Activated CD8-positive, alpha-beta memory T cell treated with anti-CD3 and anti-CD28 coated beads for 1 hour (primary cell): ENCODE measurements around the gene LRRC8E.

ENCODE experiments used
- DNase-seq, 2 donors: peaks; one replicate each; pipeline ENCODE4 v3.0.0-alpha.2; 2020; ENCODE audit warnings: low read depth in 1 of 2; ENCODE audit errors: extremely low read depth in 1 of 2

The LRRC8E gene

DNA sequence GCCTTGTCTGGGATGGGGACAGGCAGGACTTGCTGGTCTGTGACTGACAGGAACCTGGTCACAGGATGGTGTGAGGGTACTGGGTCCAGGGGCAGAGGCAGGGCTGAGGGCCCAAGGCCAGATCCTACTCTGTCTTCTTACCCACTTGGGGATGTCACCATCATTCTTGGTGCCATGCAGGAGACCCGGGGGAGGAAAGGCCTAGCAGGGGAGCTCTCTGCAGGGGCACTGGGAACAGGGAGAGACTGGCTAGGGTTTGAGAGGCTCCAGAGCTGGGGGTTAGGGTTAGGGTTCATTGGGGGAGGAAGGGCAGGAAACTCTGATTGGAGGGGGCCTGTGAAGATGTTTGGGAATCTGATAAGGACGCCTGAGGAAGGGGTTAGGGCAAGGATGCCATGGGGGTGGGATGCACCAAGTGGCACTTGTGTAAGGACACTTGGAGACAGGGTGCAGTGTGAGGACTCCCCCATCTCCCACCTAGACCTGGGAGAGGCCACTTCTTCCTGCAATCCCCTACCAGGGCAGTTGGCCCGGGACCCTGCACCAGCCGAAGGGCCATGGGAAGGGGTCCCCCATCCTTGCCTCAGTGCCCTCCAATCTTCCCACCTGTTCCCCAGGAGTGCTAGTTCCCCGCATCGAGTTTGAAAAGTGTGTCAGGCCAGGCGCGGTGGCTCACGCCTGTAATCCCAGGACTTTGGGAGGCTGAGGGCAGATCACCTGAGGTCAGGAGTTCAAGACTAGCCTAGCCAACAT, 21.0 kb upstream of the LRRC8E start:
- DNase-seq = no peak

DNA sequence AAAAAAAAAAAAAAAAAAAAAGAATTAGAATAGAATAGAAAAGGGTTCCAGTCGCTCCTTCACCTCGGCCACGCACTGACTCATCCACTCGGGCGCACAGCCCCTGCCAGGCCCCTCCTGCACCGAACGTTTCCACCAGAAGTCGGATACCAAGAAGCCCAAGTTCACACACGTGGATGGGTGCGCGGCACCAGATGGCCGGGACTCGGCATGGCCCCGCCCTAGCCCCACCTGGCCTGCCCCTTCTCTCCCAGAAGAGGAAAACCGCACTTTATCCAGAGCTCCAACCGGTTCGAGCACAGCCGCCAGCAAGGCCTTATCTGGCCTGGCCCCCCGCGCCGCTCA, 20.0 kb upstream of the LRRC8E start:
- no peak for DNase-seq

GRCh38 chr19:7868671-7869452, 19.4 kb upstream of the LRRC8E start:
- DNase-seq = peak in 1 of 2 donors; percentile 69

DNA sequence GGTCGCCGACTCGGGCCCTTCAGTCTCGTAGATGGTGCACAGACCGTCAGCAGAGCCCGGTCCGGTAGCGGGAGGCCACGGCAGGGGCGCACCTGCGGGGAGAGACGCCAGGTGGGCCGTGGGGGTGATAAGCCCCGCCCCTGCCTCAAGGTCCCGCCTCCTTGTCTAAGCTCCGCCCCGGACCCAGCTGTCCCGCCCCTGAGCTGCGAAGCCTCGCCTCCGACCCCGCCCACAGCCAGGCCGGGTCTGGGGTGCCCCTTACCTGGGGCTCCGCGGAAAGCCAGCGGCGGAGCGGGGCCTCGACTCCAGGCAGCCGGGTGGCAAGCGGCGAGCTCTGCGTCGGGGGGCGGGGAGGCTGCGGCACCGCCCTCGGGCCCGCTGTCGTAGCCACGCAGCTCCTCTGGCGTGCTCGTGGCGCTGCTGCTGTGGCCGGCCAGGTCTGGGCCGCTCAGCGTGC, 18.8 kb upstream of the LRRC8E start:
- peak in 1 of 2 donors; percentile 76 for DNase-seq

- peak in 1 of 2 donors; percentile 29 for DNase-seq
These were observed 18.3 kb upstream of the LRRC8E start for GRCh38 chr19:7869910-7870511.

DNA sequence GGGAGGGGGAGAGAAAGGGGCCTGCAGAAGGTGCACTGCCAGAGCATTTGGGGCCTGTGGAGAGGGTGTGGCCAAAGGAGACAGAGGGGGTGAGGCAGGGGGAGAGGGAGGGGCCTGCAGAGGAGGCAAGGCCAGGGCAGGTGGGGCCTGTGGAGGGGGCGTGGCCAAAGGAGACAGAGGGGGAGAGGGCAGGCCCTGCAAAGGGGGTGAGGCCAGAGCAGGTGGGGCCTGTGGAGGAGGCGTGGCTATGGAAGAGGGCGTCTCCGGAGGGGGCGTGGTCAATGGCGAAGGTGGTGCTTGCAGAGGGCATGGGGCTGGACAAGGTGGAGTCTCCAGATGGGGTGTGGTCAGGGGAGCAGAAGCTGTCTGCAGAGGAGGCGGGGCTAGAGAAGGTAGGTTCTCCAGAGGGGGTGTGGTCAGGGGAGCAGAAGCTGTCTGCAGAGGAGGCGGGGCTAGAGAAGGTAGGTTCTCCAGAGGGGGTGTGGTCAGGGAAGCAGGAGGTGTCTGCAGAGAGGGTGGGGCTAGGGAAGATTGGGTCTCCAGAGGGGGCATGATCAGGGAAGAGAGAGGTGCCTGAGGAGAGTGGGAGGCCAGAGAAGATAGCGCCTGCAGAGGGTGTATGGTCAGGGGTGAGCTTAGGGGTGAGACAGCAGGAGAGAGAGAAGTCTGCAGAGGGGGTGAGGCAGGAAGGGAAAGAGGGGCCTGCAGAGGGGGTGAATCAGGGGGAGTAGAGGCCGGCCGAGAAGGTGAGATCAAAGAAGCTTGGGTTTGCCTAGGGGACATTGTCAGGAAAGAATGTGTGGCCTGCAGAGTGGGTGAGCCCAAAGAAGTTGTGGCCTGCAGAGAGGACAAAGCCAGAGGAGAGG, 17.5 kb upstream of the LRRC8E start:
- DNase-seq = no peak

DNA sequence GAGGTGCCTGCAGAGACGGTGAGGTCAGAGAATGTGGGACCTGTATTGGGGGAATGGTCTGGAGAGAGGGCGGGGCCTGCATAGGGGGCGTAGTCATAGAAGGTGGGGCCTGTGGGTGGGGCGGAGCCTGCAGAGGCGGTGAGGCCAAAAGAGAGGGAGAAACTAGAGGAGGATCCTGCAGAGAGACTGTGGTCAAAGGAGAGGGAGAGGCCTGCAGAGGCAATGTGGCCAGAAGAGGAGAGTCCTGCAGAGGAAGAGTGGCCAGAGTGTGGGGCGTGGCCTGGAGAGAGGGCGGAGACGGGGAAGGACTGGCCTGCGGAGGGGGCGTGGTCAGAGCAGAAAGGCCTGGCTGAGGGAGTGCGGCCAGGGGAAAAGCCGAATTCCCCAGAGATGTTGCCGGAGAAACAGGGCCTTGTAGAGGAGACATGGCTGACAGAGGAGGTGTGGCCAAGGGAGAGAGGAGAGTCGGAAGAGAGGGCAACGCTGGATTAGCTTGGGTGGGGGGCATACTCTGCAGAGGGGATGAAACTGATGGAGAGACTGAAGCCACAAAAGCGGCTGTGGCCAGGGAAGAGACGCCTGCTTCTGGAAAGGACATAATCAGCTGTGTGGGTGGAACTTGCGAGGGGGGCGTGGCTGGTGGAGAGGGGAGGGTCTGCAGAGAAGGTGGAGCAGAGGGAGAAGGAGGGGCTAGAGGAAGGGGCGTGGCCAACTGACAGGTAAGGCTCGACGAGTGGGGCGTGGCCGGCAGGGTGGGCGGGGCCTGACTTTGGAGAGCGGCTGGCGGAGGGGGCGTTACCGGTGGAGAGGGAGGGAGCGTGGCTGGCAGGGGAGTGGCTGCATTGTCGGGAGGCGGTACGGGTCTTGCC, 16.6 kb upstream of the LRRC8E start:
- peak; percentile 66 to 74 for DNase-seq

GRCh38 chr19:7872306-7873204, 15.8 kb upstream of the LRRC8E start:
- no peak for DNase-seq

- no peak for DNase-seq
These were observed 14.8 kb upstream of the LRRC8E start for GRCh38 chr19:7873304-7874075.

DNA sequence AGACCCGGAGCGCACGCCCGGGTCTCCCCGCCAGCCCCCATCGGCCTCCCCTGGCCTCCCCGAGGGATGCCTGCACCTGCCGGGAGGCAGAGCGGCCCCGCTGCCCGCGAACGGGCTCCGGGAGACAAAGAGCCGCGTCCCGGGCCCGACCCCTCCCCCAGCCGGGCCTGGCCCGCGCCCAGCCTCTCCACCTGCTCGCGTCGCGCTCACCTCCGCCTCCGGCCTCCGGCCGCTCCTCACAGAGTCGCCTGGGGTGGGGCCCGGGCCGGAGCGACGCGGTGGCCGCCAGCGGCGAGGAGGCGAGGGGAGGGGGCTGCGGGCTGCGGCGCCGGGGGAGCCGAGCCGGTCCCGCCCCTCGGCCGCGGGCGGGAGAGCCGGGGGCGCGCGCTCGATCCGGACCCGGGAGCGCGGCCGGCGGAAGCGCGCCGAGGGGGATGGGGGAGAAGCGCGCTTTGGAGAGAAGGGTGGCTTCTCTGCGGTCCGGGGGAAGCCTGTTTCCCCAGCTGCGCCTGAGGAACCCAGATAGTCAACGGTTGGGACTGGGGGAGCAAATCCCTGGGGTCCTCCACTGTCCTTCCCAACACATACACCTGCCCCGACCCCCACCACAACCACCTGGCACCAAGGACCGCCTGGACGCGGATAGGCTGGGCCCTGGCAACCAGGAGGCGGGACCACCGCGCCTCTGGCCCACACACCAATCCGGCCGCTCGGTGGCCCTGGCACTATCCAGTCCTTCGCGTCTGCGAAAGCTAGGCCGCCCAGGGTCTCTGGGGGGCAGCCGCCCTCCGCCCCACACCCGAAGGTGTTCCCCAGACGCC, 14.0 kb upstream of the LRRC8E start, which contains the start of gene PRR36:
Gene PRR36 (minus strand): TSS at position 315 of the 821 bp plus-strand sequence. CDS start 701 bp downstream, outside the sequence.
- DNase-seq = no peak

DNA sequence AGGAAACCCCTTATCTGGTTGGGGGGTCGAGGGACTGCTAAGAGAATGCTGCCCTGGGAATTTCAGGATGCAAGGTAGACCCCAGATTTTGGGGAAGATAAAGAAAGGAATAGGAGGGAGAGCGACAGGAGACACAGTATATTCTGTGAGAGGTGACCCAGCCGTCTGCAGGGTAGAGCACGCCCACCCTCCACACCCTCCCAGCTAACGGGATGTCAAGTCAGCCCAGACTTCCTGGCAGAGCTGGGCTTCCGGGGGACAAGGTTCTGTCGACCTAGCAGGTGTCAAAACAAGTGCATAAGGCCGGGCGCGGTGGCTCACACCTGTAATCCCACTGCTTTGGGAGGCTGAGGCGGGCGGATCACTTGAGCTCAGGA, 13.4 kb upstream of the LRRC8E start:
- DNase-seq = no peak

GRCh38 chr19:7877249-7877836, 11.0 kb upstream of the LRRC8E start:
- no peak for DNase-seq

- DNase-seq = no peak
These were observed 9.1 kb upstream of the LRRC8E start for GRCh38 chr19:7879111-7879807.

DNA sequence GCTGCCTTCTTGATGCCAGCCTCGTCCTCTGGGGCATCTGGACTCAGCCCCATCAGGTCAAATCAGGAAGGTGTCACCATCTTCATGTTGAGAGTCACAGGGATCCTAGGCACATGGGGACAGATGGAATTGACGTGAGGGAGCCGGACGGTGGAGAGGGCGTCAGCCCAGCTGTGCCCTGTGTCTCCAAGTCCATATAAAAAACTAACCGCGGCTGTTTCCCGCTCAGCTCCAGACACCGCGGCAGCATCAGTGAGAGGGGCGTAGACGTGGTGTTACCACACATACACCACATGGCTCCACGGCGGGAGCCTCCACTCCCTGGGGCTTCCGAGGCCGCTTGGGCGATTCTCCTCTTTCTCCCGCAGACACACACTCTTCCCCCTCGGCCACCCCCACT, 8.5 kb upstream of the LRRC8E start:
- DNase-seq = no peak

DNA sequence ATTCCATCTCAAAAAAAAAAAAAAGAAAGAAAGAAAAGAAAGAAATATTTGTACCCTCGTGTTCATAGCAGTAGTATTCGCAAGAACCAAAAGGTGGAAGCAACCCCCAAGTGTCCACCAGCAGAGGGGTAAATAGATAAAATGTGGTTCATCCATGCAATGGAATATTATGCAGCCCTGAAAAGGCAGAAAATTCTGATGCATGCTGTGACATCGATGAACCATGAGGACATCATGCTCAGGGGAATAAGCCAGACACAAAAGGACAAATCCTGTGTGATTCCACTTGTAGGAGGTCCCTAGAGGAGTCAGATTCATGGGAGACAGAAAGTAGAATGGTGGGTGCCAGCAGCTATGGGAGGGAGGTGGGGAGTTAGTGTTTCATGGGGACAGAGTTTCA, 6.4 kb upstream of the LRRC8E start:
- no peak for DNase-seq

DNA sequence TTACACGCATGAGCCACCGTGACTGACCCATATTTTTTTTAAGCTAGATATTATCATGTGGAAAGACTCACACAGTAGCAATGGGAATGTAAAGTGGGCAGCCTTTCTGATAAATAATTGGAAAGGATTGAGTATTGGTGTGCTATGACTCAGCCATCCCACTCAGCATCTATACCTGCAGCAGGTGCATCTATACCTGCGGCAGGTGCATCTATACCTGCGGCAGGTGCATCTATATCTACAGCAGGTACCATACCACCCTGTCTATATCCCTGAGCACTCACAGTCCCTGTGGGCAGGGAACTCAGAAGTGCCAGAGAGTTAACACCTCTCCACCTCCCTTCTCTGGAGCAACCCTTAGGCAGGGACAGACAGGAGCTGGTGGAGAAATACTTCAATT, 5.2 kb upstream of the LRRC8E start:
- no peak for DNase-seq
